ELF-1 (cell line): ENCODE data around the gene ZNF160.

Source experiments
- DNase-seq: peaks from one replicate; pipeline ENCODE4 v3.0.0-alpha.2; 2016; ENCODE audit warnings: low read depth, low spot score

ZNF160 gene

GRCh38 chr19:53092723-53093122 lies 10.5 kb downstream of the ZNF160 start:
- DNase-seq: no peak

DNA sequence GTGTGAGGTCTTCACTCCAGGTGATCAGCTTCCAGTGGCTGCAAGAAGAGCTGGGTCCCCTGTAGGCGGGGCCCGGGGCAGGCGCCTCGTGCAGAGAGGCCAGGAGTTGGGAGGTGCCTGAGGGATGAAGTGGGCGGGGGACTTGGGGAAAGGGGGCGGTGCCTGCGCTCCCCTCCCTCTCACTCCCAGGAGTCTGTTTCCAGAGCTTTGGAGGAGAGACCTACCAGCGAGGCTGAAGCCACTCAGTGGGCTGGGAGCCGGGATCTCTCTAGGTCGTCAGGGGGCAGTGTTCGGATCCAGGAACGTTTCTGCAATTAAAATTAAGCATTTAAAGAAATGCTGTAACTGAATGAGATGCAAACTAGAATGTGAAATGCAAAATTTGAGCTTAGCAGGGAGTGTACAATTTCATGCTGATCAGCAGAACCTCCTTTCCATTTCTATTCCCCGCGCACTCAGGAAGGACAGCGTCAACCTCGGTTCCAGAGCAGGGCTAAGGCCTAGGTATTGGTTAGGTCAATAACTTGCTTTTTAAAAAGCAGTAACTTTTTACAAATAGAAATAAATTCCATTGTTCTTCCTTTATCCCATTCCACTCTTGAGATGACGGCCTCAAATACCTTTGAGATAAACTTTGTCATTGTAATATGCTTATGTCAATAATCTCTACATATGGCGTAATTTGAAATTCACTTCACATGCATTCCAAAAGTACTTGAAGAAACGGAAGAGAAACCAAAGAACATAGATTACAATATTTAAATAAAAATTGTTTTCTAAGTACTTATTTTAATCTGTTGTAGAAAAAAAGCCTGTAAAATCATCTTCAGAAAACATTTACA lies 11.6 kb downstream of the ZNF160 start:
- DNase-seq: peak; percentile 93

GRCh38 chr19:53088091-53088490 lies 15.1 kb downstream of the ZNF160 start:
- DNase-seq: no peak

DNA sequence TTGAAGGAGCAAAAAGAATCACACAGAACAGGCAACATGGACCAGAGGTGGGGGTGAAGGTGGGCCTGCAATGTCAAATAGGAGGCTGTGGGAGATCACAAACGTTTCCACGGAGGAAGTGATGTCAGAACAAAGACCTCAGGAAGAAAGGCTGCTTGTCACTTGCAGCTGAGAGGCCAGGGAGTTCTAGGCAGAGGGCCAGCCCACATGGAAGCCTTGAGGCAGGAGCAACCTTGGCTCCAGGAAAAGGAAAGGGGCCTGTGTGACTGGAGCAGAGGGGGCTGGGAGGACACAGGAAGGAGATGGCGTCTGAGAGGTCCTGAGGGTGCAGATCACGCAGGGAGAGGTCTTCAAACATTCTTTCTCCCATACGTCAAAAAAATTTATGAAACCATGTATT lies 16.3 kb downstream of the ZNF160 start:
- no peak for DNase-seq

DNA sequence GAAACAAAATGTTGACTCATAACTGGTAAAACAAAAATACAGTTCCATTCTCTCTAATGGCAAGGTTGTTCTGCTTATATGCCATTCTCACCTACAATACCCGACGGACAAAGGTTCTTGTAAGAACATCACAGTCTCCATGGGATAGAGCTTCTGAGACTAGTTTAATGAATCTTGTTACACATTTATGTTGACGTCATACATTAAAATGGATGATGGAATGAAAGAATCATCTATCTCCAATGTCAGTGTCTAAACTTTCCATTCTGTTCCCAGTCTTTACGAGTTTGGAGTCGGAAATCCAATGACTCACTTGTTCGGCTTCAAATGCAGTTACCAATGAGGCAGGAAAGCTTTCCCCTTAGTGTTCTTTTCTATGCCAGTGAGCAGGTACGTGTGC lies 17.7 kb downstream of the ZNF160 start:
- no peak for DNase-seq

- DNase-seq: no peak
Measured at GRCh38 chr19:53082929-53083328, 20.3 kb downstream of the ZNF160 start.

- no peak for DNase-seq
Measured at GRCh38 chr19:53079313-53079924, 23.8 kb downstream of the ZNF160 start.

- no peak for DNase-seq
Measured at GRCh38 chr19:53078668-53079067, 24.6 kb downstream of the ZNF160 start.

- DNase-seq: peak; percentile 94
Measured at GRCh38 chr19:53076984-53077383, 26.2 kb downstream of the ZNF160 start.

DNA sequence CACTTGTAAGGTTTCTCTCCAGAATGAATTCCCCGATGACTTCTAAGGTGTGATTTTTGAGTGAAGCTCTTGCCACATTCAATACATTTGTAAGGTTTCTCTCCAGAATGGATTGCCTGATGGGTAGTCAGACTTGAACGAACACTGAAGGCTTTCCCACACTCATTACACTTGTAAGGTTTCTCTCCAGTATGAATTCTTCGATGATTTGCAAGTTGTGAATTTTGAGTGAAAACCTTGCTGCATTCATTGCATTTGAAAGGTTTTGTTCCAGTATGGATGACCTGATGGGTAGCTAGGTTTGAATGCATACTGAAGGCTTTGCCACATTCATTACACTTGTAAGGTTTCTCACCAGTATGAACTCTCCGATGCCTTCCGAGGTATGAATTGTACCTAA lies 34.4 kb downstream of the ZNF160 start:
- DNase-seq: no peak

DNA sequence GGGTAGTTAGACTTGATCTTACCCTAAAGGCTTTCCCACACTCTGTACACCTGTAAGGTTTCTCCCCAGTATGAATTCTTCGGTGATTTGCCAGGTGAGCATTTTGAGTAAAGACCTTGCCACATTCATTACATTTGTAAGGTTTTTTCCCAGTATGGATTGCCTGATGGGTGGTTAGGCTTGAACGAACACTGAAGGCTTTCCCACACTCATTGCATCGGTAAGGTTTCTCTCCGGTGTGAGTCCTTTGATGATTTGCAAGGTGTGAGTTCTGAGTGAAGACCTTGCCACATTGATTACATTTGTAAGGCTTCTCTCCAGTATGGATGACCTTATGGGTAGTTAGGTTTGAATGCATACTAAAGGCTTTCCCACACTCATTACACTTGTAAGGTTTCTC lies 35.0 kb downstream of the ZNF160 start:
- no peak for DNase-seq

- peak; percentile 88 for DNase-seq
Measured at GRCh38 chr19:53057904-53058580, 45.2 kb downstream of the ZNF160 start.

DNA sequence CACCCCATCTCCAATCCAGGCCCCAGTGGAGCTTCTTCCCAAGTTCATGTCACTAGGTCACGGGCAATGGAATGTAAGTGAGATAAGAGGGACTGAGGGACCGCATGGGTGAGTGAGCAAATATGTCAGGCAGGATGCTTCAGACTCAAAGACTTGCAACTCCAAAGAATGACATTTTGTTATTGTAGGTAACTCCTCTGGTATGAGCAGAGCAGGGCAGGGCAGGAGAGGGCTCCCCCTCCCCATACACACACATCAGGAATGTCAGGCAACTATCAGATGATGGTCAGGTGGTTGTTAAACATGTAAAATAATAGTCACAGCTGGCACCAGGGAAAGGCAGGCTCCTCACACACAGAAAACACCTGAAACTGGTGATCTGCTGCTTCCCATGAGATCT lies 48.1 kb downstream of the ZNF160 start:
- DNase-seq: no peak

- no peak for DNase-seq
Measured at GRCh38 chr19:53047379-53047778, 55.8 kb downstream of the ZNF160 start.

GRCh38 chr19:53045536-53045935 lies 57.7 kb downstream of the ZNF160 start:
- peak; percentile 37 for DNase-seq

GRCh38 chr19:53041366-53041765 lies 61.9 kb downstream of the ZNF160 start:
- no peak for DNase-seq

DNA sequence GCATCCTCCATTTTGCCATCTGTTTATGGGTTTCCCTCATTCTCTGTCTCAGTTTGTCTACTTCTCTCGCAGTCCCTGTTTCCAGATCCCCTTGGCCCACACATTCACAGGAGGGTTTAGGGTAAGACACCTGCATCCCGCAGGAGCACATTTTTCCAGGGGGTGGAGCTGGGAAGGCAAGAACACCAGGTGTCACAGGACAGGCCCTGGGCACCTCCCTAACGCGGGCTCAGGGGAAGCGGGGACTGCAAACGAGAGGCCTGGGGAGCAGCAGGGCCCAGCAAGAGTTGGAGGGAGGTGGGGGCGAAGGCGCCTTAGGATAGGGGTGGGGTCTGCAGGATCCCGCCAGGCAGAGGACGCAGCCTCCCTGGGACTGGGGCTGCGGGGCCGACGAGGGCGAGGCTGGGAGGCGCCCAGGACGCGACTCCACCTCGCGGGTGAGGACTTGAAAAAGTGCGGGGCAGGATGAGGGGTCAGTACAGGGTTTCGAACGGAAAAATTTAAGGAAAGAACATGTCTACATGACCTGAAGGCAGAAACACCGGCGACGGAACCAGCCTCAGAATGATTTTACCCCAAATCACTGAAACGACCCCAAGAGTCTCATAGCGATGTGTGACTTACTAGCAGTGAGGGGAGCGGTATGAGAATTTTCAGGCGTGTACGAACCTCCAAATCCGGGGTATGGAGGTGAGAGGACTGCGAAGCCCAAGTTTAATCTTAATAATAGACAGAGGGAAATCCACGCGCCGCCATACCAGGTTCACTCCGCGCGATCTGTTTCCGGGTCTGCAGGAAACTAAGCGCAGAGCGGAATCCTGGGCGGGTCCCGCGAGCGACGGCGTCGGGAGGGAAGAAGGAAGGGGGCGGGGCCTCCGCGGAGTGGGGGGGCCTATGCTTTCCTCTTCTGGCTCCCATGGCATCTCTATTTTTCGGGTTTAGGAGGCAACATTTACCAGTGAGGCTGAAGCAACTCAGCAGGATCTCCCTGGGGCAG lies 65.8 kb downstream of the ZNF160 start:
- DNase-seq: peak; percentile 66

DNA sequence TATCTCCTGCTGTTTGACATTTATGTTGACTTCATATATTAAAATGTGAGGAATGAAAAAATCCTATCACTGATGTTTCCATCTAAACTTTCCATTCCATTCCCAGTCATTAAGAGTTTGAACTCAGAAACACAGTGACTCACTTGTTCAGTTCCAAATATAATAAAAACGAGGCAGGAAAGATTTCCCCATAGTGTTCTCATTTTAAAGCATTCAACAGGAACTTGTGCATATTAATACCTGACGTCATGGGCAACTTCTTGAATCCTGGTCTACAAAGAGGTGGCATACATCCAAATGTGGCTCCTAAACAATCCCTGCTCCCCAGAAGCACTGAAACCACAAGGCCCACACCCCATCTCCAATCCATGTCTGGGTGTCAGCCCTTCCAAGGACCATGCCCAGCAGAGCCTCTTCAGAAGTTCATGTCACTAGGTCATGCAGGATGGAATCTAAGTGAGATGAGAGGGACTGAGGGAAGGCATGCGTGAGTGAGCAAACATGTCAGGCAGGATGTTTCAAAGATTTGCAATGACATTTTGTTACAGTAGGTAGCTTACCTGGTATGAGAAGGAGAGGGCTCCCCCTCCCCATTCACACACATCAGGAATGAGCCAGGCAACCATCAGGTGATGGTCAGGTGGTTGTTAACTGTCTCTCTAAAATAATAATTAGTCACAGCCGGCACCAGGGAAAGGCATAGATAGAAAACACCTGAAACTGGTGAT lies 68.1 kb downstream of the ZNF160 start:
- no peak for DNase-seq

DNA sequence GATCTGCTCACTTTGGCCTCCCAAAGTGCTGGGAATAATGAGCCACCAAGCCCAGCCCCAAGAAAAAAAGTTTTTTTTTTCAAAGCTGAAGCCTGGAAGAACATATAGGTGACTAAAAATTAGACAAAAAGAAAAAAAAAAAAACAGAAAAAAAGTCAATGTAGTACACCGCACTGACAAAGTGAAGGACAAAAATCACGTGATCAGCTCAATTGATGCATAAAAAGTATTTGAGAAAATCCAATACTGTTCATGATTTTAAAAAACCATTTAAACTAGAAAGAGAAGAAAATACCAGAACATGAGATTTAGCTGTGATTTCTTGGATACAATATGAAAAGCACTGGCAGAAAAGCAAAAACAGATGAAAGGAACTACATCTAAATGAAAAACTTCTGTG lies 69.2 kb downstream of the ZNF160 start:
- DNase-seq: no peak

DNA sequence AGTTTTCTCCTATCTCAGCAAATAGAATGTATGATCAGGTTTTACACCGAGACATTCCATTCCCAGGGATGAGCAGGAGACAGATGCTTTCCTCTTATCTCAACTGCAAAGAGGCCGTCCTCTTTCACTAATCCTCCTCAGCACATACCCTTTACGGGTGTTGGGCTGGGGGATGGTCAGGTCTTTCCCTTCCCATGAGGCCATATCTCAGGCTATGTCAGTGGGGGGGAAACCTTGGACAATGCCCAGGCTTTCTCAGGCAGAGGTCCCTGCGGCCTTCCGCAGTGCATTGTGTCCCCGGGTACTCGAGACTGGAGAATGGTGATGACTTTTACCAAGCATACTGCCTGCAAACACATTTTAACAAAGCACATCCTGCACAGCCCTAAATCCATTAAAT lies 74.9 kb downstream of the ZNF160 start:
- DNase-seq: peak; percentile 79

GRCh38 chr19:53019684-53020083 lies 83.5 kb downstream of the ZNF160 start:
- DNase-seq: peak; percentile 56
